Thymus (tissue), 14 donors: Measurements from ENCODE around the gene CCDC92B. TPM values are rescaled to one million over a fixed set of nuclear protein-coding genes. Genes with fewer than 3 reads are reported as not detected.

Source experiments
- DNase-seq, 9 donors: peaks; one replicate each; pipeline ENCODE4 v3.0.0-alpha.2; 2013; ENCODE audit warnings: low spot score in 9 of 9, low read depth in 6 of 9, missing footprints in 1 of 9
- H3K27ac ChIP-seq, 2 donors: one replicate each; pipeline ENCODE4 v1.5.1; 2013; ENCODE audit warnings: control low read depth in 1 of 2, low read depth in 1 of 2, low read length in 1 of 2, mild to moderate bottlenecking in 1 of 2, moderate library complexity in 1 of 2
- H3K27me3 ChIP-seq, 2 donors: one replicate each; pipeline ENCODE4 v1.5.1; 2013; ENCODE audit warnings: low read length in 1 of 2; ENCODE audit not compliant: control insufficient read depth in 2 of 2, insufficient read depth in 1 of 2
- H3K36me3 ChIP-seq, 2 donors: one replicate each; pipeline ENCODE4 v1.5.1; 2013; ENCODE audit warnings: low read length in 1 of 2, mild to moderate bottlenecking in 1 of 2, moderate library complexity in 1 of 2; ENCODE audit not compliant: control insufficient read depth in 2 of 2, insufficient read depth in 2 of 2
- H3K4me1 ChIP-seq, 2 donors: one replicate each; pipeline ENCODE4 v1.5.1; 2013; ENCODE audit warnings: low read length in 2 of 2; ENCODE audit not compliant: control insufficient read depth in 2 of 2, insufficient read depth in 2 of 2
- H3K4me3 ChIP-seq, 2 donors: one replicate each; pipeline ENCODE4 v1.5.1; 2013; ENCODE audit warnings: low read length in 2 of 2, control low read depth in 1 of 2, mild to moderate bottlenecking in 1 of 2
- H3K9me3 ChIP-seq, 2 donors: one replicate each; pipeline ENCODE4 v1.5.1; 2013; ENCODE audit warnings: low read length in 1 of 2, mild to moderate bottlenecking in 1 of 2; ENCODE audit not compliant: control insufficient read depth in 2 of 2, insufficient read depth in 1 of 2
- WGBS: extraction: QIAGEN DNeasy Blood & Tissue Kit; methylation state at CpG from one replicate; pipeline ENCODE4 v1.1.7; 2013; 5-methylcytosine and 5-hydroxymethylcytosine counted together
- long read RNA-seq, 10 donors: transcript quantifications; one replicate each; lab custom pipeline, GENCODE V29; 2026
- polyA plus RNA-seq: library from polyadenylated mRNA; stranded (reverse); fragments of 200-250 nt; gene quantifications from one replicate; pipeline ENCODE4 v1.2.3, GENCODE V29; 2013
- total RNA-seq: library from RNA; stranded (reverse); fragments of 120-200 nt; gene quantifications from one replicate; pipeline ENCODE4 v1.2.4, GENCODE V29; 2013
- donor health status: healthy.

CCDC92B gene
- total RNA-seq (not detected), polyA plus RNA-seq (0.11 TPM)
- long read RNA-seq, donor 1: 0 reads
- long read RNA-seq, donor 2: 0 reads
- long read RNA-seq, donor 3: 0 reads
- long read RNA-seq, donor 4: 0 reads
- long read RNA-seq, donor 5, partial matches to known transcripts: 0 of 1 reads
- long read RNA-seq, donor 5, other reads (novel, unspliced or antisense): 0 of 1 reads
- long read RNA-seq, donor 6, partial matches to known transcripts: 0 of 1 reads
- long read RNA-seq, donor 6, other reads (novel, unspliced or antisense): 0 of 1 reads
- long read RNA-seq, donor 7, partial matches to known transcripts: 0 of 1 reads
- long read RNA-seq, donor 7, other reads (novel, unspliced or antisense): 0 of 1 reads
- long read RNA-seq, donor 8, partial matches to known transcripts: 0 of 1 reads
- long read RNA-seq, donor 8, other reads (novel, unspliced or antisense): 0 of 1 reads
- long read RNA-seq, donor 9: 0 reads
- long read RNA-seq, donor 10: 0 reads

GRCh38 chr17:2749058-2749783 is at the start of gene CCDC92B:
CCDC92B (minus strand) TSS chr17:2749652; CDS start chr17:2735145, 14,507 bp downstream.
- WGBS: 8% methylated on average over 75 of the region's 76 CpGs
- H3K4me1 ChIP-seq: peaks cover 2% of the 10 kb centered on the region in 2 donors
- no peak within 1 kb of the TSS for H3K27ac ChIP-seq
- peaks cover 36 to 87% of the 10 kb centered on the region in 2 donors for H3K27me3 ChIP-seq
- H3K4me3 ChIP-seq: peak within 1 kb of the TSS in 1 of 2 donors; percentile 27
- H3K36me3 ChIP-seq: no peaks in the 10 kb centered on the region
- no peaks in the 10 kb centered on the region for H3K9me3 ChIP-seq
- DNase-seq: no peak

GRCh38 chr17:2798678-2799077 is 49.2 kb upstream of the CCDC92B start:
- no peaks in the 10 kb centered on the region for H3K36me3 ChIP-seq
- peaks cover 18 to 51% of the 10 kb centered on the region in 2 donors for H3K4me1 ChIP-seq
- DNase-seq: no peak
- peaks cover 2 to 49% of the 10 kb centered on the region in 2 donors for H3K27me3 ChIP-seq
- no peak overlapping the region for H3K4me3 ChIP-seq
- no peaks in the 10 kb centered on the region for H3K9me3 ChIP-seq
- 82% methylated on average over 11 of the region's 11 CpGs for WGBS
- no peak overlapping the region for H3K27ac ChIP-seq

- Histone ChIP-seq H3K27me3 (peaks cover 2 to 51% of the 10 kb centered on the region in 2 donors), H3K36me3 (no peaks in the 10 kb centered on the region), H3K4me3 (no peak overlapping the region), H3K27ac (no peak overlapping the region), H3K4me1 (peaks cover 18 to 56% of the 10 kb centered on the region in 2 donors), H3K9me3 (no peaks in the 10 kb centered on the region)
- 46% methylated on average over 11 of the region's 11 CpGs for WGBS
- DNase-seq: peak in 1 of 9 donors; percentile 51
Measured at GRCh38 chr17:2798188-2798587, 48.7 kb upstream of the CCDC92B start.

GRCh38 chr17:2797637-2798036 is 48.2 kb upstream of the CCDC92B start:
- H3K27me3 ChIP-seq: peaks cover 4 to 54% of the 10 kb centered on the region in 2 donors
- no peak overlapping the region for H3K27ac ChIP-seq
- H3K4me1 ChIP-seq: peaks cover 21 to 61% of the 10 kb centered on the region in 2 donors
- no peaks in the 10 kb centered on the region for H3K36me3 ChIP-seq
- no peaks in the 10 kb centered on the region for H3K9me3 ChIP-seq
- DNase-seq: no peak
- H3K4me3 ChIP-seq: peak overlapping the region in 1 of 2 donors; percentile 34
- 55% methylated on average over 11 of the region's 11 CpGs for WGBS

GRCh38 chr17:2797226-2797625 is 47.8 kb upstream of the CCDC92B start:
- 6% methylated on average over 15 of the region's 15 CpGs for WGBS

GRCh38 chr17:2796164-2797125 is 47.0 kb upstream of the CCDC92B start, which contains the start of gene RAP1GAP2:
RAP1GAP2 (plus strand) TSS chr17:2796438; CDS start chr17:2796528, 90 bp downstream.
- Histone ChIP-seq H3K27ac (no peak within 1 kb of the TSS), H3K4me3 (peak within 1 kb of the TSS; percentile 34), H3K9me3 (no peaks in the 10 kb centered on the region), H3K36me3 (no peaks in the 10 kb centered on the region), H3K4me1 (peaks cover 22 to 73% of the 10 kb centered on the region in 2 donors), H3K27me3 (peaks cover 8 to 66% of the 10 kb centered on the region in 2 donors)
- DNase-seq: peak in 2 of 9 donors; percentile 56 to 71
- 5% methylated on average over 39 of the region's 39 CpGs for WGBS

More at GRCh38 chr17:2797226-2797625, 47.8 kb upstream of the CCDC92B start:
- Histone ChIP-seq H3K4me1 (peaks cover 22 to 65% of the 10 kb centered on the region in 2 donors), H3K36me3 (no peaks in the 10 kb centered on the region), H3K27me3 (peaks cover 8 to 58% of the 10 kb centered on the region in 2 donors), H3K27ac (no peak overlapping the region), H3K9me3 (no peaks in the 10 kb centered on the region), H3K4me3 (peak overlapping the region in 1 of 2 donors; percentile 34)
- DNase-seq: peak in 1 of 9 donors; percentile 47

- peak in 1 of 9 donors; percentile 15 for DNase-seq
- Histone ChIP-seq H3K27ac (no peak overlapping the region), H3K36me3 (no peaks in the 10 kb centered on the region), H3K4me3 (peak overlapping the region in 1 of 2 donors; percentile 34), H3K27me3 (peaks cover 8 to 74% of the 10 kb centered on the region in 2 donors), H3K9me3 (no peaks in the 10 kb centered on the region), H3K4me1 (peaks cover 22 to 81% of the 10 kb centered on the region in 2 donors)
- 42% methylated on average over 28 of the region's 28 CpGs for WGBS
Measured at GRCh38 chr17:2795441-2796163, 46.1 kb upstream of the CCDC92B start.
